Neural cell (in vitro differentiated cells): ENCODE measurements around the gene SHQ1. TPM values are rescaled to one million over a fixed set of nuclear protein-coding genes. Genes with fewer than 3 reads are reported as not detected.

Experiments
- H2AFZ ChIP-seq: fragments of 200-600, 300-800 bp; sonication (generic), shearing (Covaris generic); 2 replicates; pipeline ENCODE4 v1.6.0; 2014; ENCODE audit warnings: low read depth, mild to moderate bottlenecking, antibody characterized with exemption, low read length, moderate library complexity
- H3F3A ChIP-seq: fragments of 200-600 bp; shearing (Covaris generic); 2 replicates; pipeline ENCODE4 v1.6.1; 2016; ENCODE audit warnings: mild to moderate bottlenecking, moderate library complexity, mixed read lengths, antibody characterized with exemption, low read length; ENCODE audit not compliant: insufficient read depth, poor library complexity, severe bottlenecking
- H3K27ac ChIP-seq: fragments of 200-600, 300-800 bp; sonication (generic), shearing (Covaris generic); 2 replicates; pipeline ENCODE4 v1.5.1; 2014; ENCODE audit warnings: mild to moderate bottlenecking, low read length, moderate library complexity
- H3K27me3 ChIP-seq: fragments of 300-800, 200-600 bp; sonication (generic), shearing (Covaris generic); 2 replicates; pipeline ENCODE4 v1.6.0; 2014; ENCODE audit warnings: mild to moderate bottlenecking, low read depth, low read length, moderate library complexity; ENCODE audit not compliant: insufficient read depth
- H3K36me3 ChIP-seq: fragments of 300-800, 200-600 bp; sonication (generic), shearing (Covaris generic); 2 replicates; pipeline ENCODE4 v1.5.1; 2014; ENCODE audit warnings: mild to moderate bottlenecking, antibody characterized with exemption, low read length, moderate library complexity; ENCODE audit not compliant: insufficient read depth
- H3K4me2 ChIP-seq: fragments of 300-800, 200-600 bp; sonication (generic), shearing (Covaris generic); 2 replicates; pipeline ENCODE4 v1.6.0; 2014; ENCODE audit warnings: mild to moderate bottlenecking, low read length
- H3K4me3 ChIP-seq: fragments of 300-800, 200-600 bp; sonication (generic), shearing (Covaris generic); 2 replicates; pipeline ENCODE4 v1.5.1; 2014; ENCODE audit warnings: mild to moderate bottlenecking, low read length, moderate library complexity
- H3K79me2 ChIP-seq: fragments of 200-600 bp; shearing (Covaris generic); replicated peaks from 2 replicates; pipeline ENCODE4 v1.6.0; 2014; ENCODE audit warnings: mild to moderate bottlenecking, low read length, moderate library complexity; ENCODE audit not compliant: insufficient read depth
- H3K9ac ChIP-seq: fragments of 300-800, 200-600 bp; sonication (generic), shearing (Covaris generic); 2 replicates; pipeline ENCODE4 v1.6.1; 2016; ENCODE audit warnings: mild to moderate bottlenecking, low read length, mixed read lengths
- H3K9me2 ChIP-seq: fragments of 200-600 bp; shearing (Covaris generic); 2 replicates; pipeline ENCODE4 v1.6.1; 2016; ENCODE audit warnings: mild to moderate bottlenecking, low read length, mixed read lengths; ENCODE audit not compliant: insufficient read depth
- H3K9me3 ChIP-seq: fragments of 200-600, 300-800 bp; sonication (generic), shearing (Covaris generic); 2 replicates; pipeline ENCODE4 v1.6.1; 2016; ENCODE audit warnings: mild to moderate bottlenecking, mixed run types, low read length, moderate library complexity, mixed read lengths
- H4K20me1 ChIP-seq: fragments of 200-600 bp; shearing (Covaris generic); 2 replicates; pipeline ENCODE4 v1.6.1; 2016; ENCODE audit warnings: mild to moderate bottlenecking, mixed run types; ENCODE audit not compliant: insufficient read depth
- EP300 ChIP-seq: fragments of 450-650 bp; conservative IDR thresholded peaks from 2 replicates; pipeline ENCODE4 v1.6.1; 2014; ENCODE audit warnings: antibody characterized with exemption, mild to moderate bottlenecking, moderate library complexity; ENCODE audit not compliant: poor library complexity, severe bottlenecking
- EZH2 ChIP-seq: fragments of 200-600, 300-800 bp; shearing (Covaris generic), sonication (generic); IDR thresholded peaks from 2 replicates; pipeline ENCODE4 v1.6.1; 2014; ENCODE audit warnings: antibody characterized with exemption, low read length, borderline replicate concordance, mild to moderate bottlenecking; ENCODE audit not compliant: insufficient read depth, poor library complexity, severe bottlenecking
- MXI1 ChIP-seq: fragments of 450-650 bp; conservative IDR thresholded peaks from 2 replicates; pipeline ENCODE4 v1.6.1; 2014; ENCODE audit warnings: antibody characterized with exemption, mild to moderate bottlenecking; ENCODE audit not compliant: poor library complexity, severe bottlenecking
- POLR2AphosphoS5 ChIP-seq: IDR thresholded peaks from 2 replicates; pipeline ENCODE4 v1.6.1; 2012
- RAD21 ChIP-seq: fragments of 450-650 bp; conservative IDR thresholded peaks from 2 replicates; pipeline ENCODE4 v1.6.1; 2014; ENCODE audit warnings: antibody characterized with exemption, mild to moderate bottlenecking, moderate library complexity
- SMC3 ChIP-seq: fragments of 450-650 bp; conservative IDR thresholded peaks from 2 replicates; pipeline ENCODE4 v1.6.1; 2014; ENCODE audit warnings: antibody characterized with exemption, mild to moderate bottlenecking, moderate library complexity; ENCODE audit not compliant: poor library complexity
- TAF1 ChIP-seq: IDR thresholded peaks from 2 replicates; pipeline ENCODE4 v1.6.1; 2012; ENCODE audit warnings: low read depth
- polyA plus RNA-seq: library from polyadenylated mRNA; depleted of rRNA; stranded (reverse); fragments of >200 nt; gene quantifications from 2 replicates; pipeline ENCODE4 v1.2.3, GENCODE V29; 2014
- TF ChIP-seq, protein P1 (sequence below): IDR thresholded peaks from 2 replicates; pipeline ENCODE4 v1.6.1; 2012; ENCODE audit warnings: borderline replicate concordance
- TF ChIP-seq, protein P2 (sequence below): fragments of 450-650 bp; IDR thresholded peaks from 2 replicates; pipeline ENCODE4 v1.5.1; 2014; ENCODE audit warnings: antibody characterized with exemption, mild to moderate bottlenecking, moderate library complexity; ENCODE audit not compliant: poor library complexity, severe bottlenecking

Gene SHQ1
- polyA plus RNA-seq, 1 donor from 2014 or later, result 14.3 TPM

DNA sequence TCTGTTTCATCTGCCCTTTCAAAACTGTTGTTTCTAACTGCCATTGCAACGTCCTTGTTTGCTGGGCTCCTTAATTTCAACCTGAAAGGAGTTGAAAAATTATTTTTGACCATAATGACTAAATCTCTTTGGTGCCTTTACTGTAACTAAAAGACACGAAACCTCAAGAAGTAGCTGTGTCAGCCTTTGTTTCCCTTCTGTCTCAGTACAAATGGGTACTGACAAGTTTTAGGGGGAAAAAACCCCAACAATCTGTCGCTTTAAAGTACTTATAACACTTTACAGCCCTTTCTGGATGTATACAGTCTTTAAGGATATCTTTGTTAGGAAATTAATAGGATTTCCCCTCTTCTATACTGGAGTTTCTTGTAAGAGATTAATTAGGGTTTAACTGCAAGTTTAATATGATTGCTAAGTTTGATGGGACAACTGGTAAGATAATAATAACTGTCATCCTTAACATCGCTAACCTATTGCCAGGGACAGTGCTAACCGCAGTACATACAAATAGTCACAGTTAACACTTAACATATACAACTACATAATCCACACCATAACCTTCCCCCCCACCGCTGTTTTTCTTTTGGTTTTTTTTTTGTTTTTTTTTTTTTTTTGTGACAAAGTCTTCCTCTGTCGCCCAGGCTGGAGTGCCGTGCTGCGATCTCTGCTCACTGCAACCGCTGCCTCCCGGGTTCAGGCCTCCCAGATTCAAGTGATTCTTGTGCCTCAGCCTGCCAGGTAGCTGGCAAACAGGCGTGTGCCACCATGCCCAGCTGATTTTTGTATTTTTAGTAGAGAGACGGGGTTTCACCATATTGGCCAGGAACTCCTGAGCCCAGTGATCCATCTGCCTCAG is 41.3 kb upstream of the SHQ1 start:
- Histone ChIP-seq H3K4me3 (no peak overlapping the region), H3K9ac (no peak overlapping the region), H3F3A (no peaks in the 10 kb centered on the region), H3K36me3 (no peaks in the 10 kb centered on the region), H3K9me3 (no peaks in the 10 kb centered on the region), H2AFZ (no peak overlapping the region), H3K9me2 (no peaks in the 10 kb centered on the region), H3K4me2 (no peak overlapping the region), H4K20me1 (no peaks in the 10 kb centered on the region), H3K27ac (no peak overlapping the region), H3K27me3 (peaks cover 12% of the 10 kb centered on the region), H3K79me2 (no peaks in the 10 kb centered on the region)
- TF ChIP-seq POLR2AphosphoS5 (no peak), SMC3 (no peak), TAF1 (no peak), EZH2 (no peak), MXI1 (no peak), EP300 (no peak), RAD21 (no peak)
- TF ChIP-seq, protein P1, sequence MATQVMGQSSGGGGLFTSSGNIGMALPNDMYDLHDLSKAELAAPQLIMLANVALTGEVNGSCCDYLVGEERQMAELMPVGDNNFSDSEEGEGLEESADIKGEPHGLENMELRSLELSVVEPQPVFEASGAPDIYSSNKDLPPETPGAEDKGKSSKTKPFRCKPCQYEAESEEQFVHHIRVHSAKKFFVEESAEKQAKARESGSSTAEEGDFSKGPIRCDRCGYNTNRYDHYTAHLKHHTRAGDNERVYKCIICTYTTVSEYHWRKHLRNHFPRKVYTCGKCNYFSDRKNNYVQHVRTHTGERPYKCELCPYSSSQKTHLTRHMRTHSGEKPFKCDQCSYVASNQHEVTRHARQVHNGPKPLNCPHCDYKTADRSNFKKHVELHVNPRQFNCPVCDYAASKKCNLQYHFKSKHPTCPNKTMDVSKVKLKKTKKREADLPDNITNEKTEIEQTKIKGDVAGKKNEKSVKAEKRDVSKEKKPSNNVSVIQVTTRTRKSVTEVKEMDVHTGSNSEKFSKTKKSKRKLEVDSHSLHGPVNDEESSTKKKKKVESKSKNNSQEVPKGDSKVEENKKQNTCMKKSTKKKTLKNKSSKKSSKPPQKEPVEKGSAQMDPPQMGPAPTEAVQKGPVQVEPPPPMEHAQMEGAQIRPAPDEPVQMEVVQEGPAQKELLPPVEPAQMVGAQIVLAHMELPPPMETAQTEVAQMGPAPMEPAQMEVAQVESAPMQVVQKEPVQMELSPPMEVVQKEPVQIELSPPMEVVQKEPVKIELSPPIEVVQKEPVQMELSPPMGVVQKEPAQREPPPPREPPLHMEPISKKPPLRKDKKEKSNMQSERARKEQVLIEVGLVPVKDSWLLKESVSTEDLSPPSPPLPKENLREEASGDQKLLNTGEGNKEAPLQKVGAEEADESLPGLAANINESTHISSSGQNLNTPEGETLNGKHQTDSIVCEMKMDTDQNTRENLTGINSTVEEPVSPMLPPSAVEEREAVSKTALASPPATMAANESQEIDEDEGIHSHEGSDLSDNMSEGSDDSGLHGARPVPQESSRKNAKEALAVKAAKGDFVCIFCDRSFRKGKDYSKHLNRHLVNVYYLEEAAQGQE, result no peak
- TF ChIP-seq, protein P2, sequence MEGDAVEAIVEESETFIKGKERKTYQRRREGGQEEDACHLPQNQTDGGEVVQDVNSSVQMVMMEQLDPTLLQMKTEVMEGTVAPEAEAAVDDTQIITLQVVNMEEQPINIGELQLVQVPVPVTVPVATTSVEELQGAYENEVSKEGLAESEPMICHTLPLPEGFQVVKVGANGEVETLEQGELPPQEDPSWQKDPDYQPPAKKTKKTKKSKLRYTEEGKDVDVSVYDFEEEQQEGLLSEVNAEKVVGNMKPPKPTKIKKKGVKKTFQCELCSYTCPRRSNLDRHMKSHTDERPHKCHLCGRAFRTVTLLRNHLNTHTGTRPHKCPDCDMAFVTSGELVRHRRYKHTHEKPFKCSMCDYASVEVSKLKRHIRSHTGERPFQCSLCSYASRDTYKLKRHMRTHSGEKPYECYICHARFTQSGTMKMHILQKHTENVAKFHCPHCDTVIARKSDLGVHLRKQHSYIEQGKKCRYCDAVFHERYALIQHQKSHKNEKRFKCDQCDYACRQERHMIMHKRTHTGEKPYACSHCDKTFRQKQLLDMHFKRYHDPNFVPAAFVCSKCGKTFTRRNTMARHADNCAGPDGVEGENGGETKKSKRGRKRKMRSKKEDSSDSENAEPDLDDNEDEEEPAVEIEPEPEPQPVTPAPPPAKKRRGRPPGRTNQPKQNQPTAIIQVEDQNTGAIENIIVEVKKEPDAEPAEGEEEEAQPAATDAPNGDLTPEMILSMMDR, result no peak

DNA sequence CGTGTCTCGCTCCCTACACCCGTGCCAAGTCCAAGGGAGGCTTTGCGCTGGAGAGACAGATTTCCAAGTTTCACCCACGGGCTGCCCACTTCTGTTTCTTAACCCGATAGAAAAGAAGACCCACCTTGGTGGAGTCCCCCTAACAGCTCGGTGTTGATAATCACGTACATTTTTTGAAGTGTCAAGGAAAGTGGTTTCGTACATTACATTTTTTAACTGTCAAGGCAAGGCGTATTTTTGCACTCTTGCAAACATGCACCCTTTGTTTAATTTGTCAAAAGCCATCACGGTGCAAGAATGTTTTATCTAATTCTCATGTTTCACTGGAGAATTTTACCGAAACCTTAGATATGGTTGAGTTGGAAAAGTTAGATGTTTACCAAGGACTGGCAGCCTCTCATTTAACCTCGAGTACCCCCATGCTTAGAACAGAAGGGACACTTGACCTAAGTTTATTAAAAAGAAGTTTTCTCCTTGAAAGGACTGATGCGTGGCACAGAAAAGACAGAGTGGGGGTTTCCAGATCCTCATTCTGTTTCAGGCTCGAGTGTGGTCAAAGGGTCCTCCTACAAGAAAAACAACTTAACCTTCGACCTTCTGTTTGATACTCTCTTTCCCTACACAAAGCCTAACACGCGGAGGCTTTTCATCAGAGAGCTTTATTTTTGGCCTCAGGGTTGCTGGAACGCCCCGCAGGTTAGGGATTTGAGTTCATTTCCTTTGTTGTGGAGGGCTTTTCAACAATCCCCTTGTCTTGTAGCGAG is 40.5 kb upstream of the SHQ1 start:
- Histone ChIP-seq H3K27ac (no peak overlapping the region), H3K9me2 (no peaks in the 10 kb centered on the region), H3K9me3 (no peaks in the 10 kb centered on the region), H2AFZ (no peak overlapping the region), H3K4me3 (peak overlapping the region; percentile 62), H3K36me3 (no peaks in the 10 kb centered on the region), H4K20me1 (no peaks in the 10 kb centered on the region), H3K79me2 (no peaks in the 10 kb centered on the region), H3F3A (no peaks in the 10 kb centered on the region), H3K4me2 (peak overlapping the region; percentile 42), H3K9ac (no peak overlapping the region), H3K27me3 (peaks cover 12% of the 10 kb centered on the region)
- TF ChIP-seq, protein P2, result peak; percentile 24
- no peak for TF ChIP-seq POLR2AphosphoS5
